Lower leg skin (tissue), 3 donors: ENCODE results near the gene CORO1C.

ENCODE experiments used
- CTCF ChIP-seq, 3 donors: fragments of 450-650 bp; IDR thresholded peaks; one replicate each; pipeline ENCODE4 v1.5.1; 2016; ENCODE audit warnings: antibody characterized with exemption in 3 of 3, mild to moderate bottlenecking in 3 of 3, moderate library complexity in 2 of 3
- POLR2A ChIP-seq, 2 donors: fragments of 450-650 bp; IDR thresholded peaks; one replicate each; pipeline ENCODE4 v1.6.1; 2016 to 2017; ENCODE audit warnings: antibody characterized with exemption in 2 of 2, mild to moderate bottlenecking in 1 of 2, moderate library complexity in 1 of 2

GRCh38 chr12:108671110-108671509 lies 60.2 kb downstream of the CORO1C start:
- no peak for TF ChIP-seq POLR2A (IDR thresholded peaks at IDR 0.05)
- no peak for TF ChIP-seq CTCF (IDR thresholded peaks at IDR 0.05)
